Pancreas (tissue), 10 donors: ENCODE measurements around the gene AHR. TPM values are rescaled to one million over a fixed set of nuclear protein-coding genes. Genes with fewer than 3 reads are reported as not detected.

ENCODE experiments used
- ATAC-seq, 4 donors: fragments of 200-7000 bp; cut with Tn5 transposase; one replicate each; pipeline versions ENCODE4 v1.8.0 to v1.9.1; 2020; ENCODE audit warnings: mild to moderate bottlenecking in 4 of 4, moderate library complexity in 4 of 4
- DNase-seq, 6 donors: peaks; one replicate each; pipeline ENCODE4 v3.0.0-alpha.2; 2020
- FAIRE-seq: peaks from 2 replicates; lab custom pipeline; 2012; peaks lifted over from hg19 to GRCh38; lab: Jason Lieb, UNC
- H3K27ac ChIP-seq, 4 donors: fragments of 200-600 bp; sonication (generic); 1 replicate in 3 of 4; 2 replicates in 1 of 4; pipeline versions ENCODE4 v1.5.0 to v1.8.0; 2020
- H3K27me3 ChIP-seq, 4 donors: fragments of 200-600 bp; one replicate each; pipeline ENCODE4 v1.8.0; 2021
- H3K36me3 ChIP-seq, 3 donors: fragments of 200-600 bp; sonication (generic) in 1 of 3; one replicate each; pipeline versions ENCODE4 v1.5.0 to v1.8.0; 2020 to 2021
- H3K4me1 ChIP-seq, 3 donors: fragments of 200-600 bp; one replicate each; pipeline ENCODE4 v1.8.0; 2021
- H3K4me3 ChIP-seq, 4 donors: fragments of 200-600 bp; sonication (generic) in 2 of 4; one replicate each; pipeline versions ENCODE4 v1.5.0 to v1.8.0; 2020 to 2021
- H3K9me3 ChIP-seq, 4 donors: fragments of 200-600 bp; one replicate each; pipeline ENCODE4 v1.8.0; 2021
- WGBS, 2 donors: extraction: QIAGEN DNeasy Blood & Tissue Kit; methylation state at CpG; one replicate each; pipeline ENCODE4 v1.1.7; 2013; 5-methylcytosine and 5-hydroxymethylcytosine counted together
- intact Hi-C, 3 donors: fragments of 100-400 bp; cut with DNase I; formaldehyde crosslinking; loops; one replicate each; pipeline versions ENCODE4 v1.11.1 to v1.14.2; 2022
- polyA plus RNA-seq, 2 donors: library from polyadenylated mRNA; stranded (reverse); fragments of 200-250 nt; gene quantifications; one replicate each; pipeline ENCODE4 v1.2.3, GENCODE V29; 2013
- total RNA-seq, 6 donors: library from RNA; stranded (reverse); fragmentation: NEBNext Ultra II Directional in 4 of 6; extraction: Animal tissue kit (Norgen Biotek cat#: 25700) in 4 of 6; gene quantifications; one replicate each; pipeline versions ENCODE4 v1.2.1 to v1.2.4, GENCODE V29; 2021 to 2023
- TF ChIP-seq, protein P1 (sequence below), 4 donors: fragments of 200-600 bp; sonication (generic) in 3 of 4; IDR thresholded peaks; one replicate each; pipeline versions ENCODE4 v1.5.0 to v1.8.0; 2021; ENCODE audit warnings: antibody characterized with exemption in 4 of 4
- donor health status: healthy with polysubstance abuse.
- donor health status: DM: no; HTN: no; CAD: no; lungs with moderate emphysema.
- donor health status: DM: no; HTN: no; CAD: no.
- donor health status: control.
- donor health status: control.
- donor health status: Bipolar disorder and iron deficiency.
- donor health status: DM: yes; HTN: yes; CAD: no.
- donor health status: DM: no; HTN: no; CAD: no.
- donor health status: DM: no; HTN: no; CAD: no.
- donor health status: DM: yes; HTN: yes; CAD: no.

The AHR gene
- total and polyA plus RNA-seq, 8 donors: 3.2 to 31.8 (median 8.4) TPM

- intact Hi-C loops: loop anchor here in 1 of 3 donors (10.0 kb wide), 1 partner anchor 318 kb away; no protein-coding TSS in a partner anchor
- Histone ChIP-seq H3K27me3 (no peaks in the 10 kb centered on the region), H3K4me1 (peaks cover 19 to 46% (median 42%) of the 10 kb centered on the region in 3 donors), H3K9me3 (no peaks in the 10 kb centered on the region), H3K36me3 (no peaks in the 10 kb centered on the region), H3K27ac (no peak overlapping the region), H3K4me3 (peak overlapping the region in 1 of 4 donors; percentile 95)
- ATAC-seq (no peak), DNase-seq (no peak), FAIRE-seq (peak; percentile 45)
- TF ChIP-seq, protein P1, sequence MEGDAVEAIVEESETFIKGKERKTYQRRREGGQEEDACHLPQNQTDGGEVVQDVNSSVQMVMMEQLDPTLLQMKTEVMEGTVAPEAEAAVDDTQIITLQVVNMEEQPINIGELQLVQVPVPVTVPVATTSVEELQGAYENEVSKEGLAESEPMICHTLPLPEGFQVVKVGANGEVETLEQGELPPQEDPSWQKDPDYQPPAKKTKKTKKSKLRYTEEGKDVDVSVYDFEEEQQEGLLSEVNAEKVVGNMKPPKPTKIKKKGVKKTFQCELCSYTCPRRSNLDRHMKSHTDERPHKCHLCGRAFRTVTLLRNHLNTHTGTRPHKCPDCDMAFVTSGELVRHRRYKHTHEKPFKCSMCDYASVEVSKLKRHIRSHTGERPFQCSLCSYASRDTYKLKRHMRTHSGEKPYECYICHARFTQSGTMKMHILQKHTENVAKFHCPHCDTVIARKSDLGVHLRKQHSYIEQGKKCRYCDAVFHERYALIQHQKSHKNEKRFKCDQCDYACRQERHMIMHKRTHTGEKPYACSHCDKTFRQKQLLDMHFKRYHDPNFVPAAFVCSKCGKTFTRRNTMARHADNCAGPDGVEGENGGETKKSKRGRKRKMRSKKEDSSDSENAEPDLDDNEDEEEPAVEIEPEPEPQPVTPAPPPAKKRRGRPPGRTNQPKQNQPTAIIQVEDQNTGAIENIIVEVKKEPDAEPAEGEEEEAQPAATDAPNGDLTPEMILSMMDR (IDR thresholded peaks at IDR 0.05): no peak
- WGBS, 2 donors: 74 to 81% methylated on average over 8 of the region's 8 CpGs
These were observed 4.2 kb downstream of the AHR start for GRCh38 chr7:17302575-17303142.

DNA sequence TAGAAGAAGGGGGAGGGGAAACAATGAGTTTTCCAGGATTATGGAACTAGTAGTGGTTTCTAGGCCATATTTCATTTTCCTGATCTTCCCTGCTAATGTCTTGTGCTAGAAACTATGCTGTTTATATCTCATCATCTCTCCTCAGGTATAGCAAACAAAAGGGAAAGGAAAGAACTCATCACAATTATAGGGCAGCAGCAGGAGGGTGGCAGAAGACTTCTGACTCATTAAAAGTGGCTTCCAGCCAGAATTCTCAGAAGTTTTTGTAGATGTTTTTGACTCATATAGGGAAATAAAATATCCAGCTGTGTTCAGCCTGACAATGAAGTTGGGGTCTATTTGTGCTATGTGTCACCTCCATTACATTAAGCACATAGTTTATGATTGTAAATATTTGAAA lies 6.5 kb downstream of the AHR start:
- H3K4me1 ChIP-seq: peaks cover 19 to 64% (median 60%) of the 10 kb centered on the region in 3 donors
- H3K27me3 ChIP-seq: no peaks in the 10 kb centered on the region
- peak; percentile 41 to 73 (median 52) for ATAC-seq
- intact Hi-C loops: loop anchor here in 1 of 3 donors (10.0 kb wide), 1 partner anchor 320 kb away; no protein-coding TSS in a partner anchor
- H3K27ac ChIP-seq: peak overlapping the region in 2 of 4 donors; percentile 2 to 8
- peak in 1 of 6 donors; percentile 20 for DNase-seq
- H3K36me3 ChIP-seq: no peaks in the 10 kb centered on the region
- no peaks in the 10 kb centered on the region for H3K9me3 ChIP-seq
- H3K4me3 ChIP-seq: no peak overlapping the region
- TF ChIP-seq, protein P1 (IDR thresholded peaks at IDR 0.05): no peak
- no peak for FAIRE-seq

- H3K27me3 ChIP-seq: no peaks in the 10 kb centered on the region
- ATAC-seq (no peak), DNase-seq (no peak), FAIRE-seq (no peak)
- H3K36me3 ChIP-seq: no peaks in the 10 kb centered on the region
- H3K9me3 ChIP-seq: no peaks in the 10 kb centered on the region
- TF ChIP-seq, protein P1 (IDR thresholded peaks at IDR 0.05): no peak
- 82 to 87% methylated on average over 6 of the region's 6 CpGs for WGBS, 2 donors
- intact Hi-C loops: loop anchor here in 1 of 3 donors (10.0 kb wide), 1 partner anchor 321 kb away; no protein-coding TSS in a partner anchor
- peak overlapping the region in 2 of 4 donors; percentile 2 to 8 for H3K27ac ChIP-seq
- no peak overlapping the region for H3K4me3 ChIP-seq
- H3K4me1 ChIP-seq: peaks cover 19 to 63% (median 60%) of the 10 kb centered on the region in 3 donors
These were observed 7.1 kb downstream of the AHR start for GRCh38 chr7:17305387-17306171.

DNA sequence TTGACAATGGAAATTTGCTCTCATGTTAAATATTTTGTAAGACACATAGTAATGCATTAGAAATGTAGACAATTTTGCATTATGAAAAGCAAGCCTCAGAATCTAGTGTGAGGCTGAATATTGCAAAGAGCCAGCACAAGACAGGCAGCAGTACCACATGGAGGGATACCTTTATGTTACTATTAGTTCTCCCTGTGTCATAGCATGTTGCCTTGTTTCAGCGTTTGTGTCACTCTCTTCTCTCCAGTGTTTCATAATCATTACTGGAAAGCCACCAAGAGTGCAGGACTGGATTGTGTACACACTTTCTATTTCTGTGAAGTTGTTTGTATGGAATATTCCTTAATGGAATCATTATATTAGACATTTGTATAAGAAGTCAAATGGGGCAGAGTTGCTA lies 8.5 kb downstream of the AHR start:
- 0 to 2% methylated on average over 1 of the region's 1 CpG for WGBS, 2 donors

More for the DNA sequence above, 8.5 kb downstream of the AHR start:
- peak overlapping the region in 2 of 4 donors; percentile 35 to 40 for H3K27ac ChIP-seq
- no peaks in the 10 kb centered on the region for H3K27me3 ChIP-seq
- H3K4me3 ChIP-seq: no peak overlapping the region
- ATAC-seq (peak; percentile 81 to 89 (median 85)), FAIRE-seq (no peak), DNase-seq (peak in 2 of 6 donors; percentile 7 to 52)
- no peaks in the 10 kb centered on the region for H3K36me3 ChIP-seq
- H3K9me3 ChIP-seq: no peaks in the 10 kb centered on the region
- intact Hi-C loops: loop anchor here in 1 of 3 donors (10.0 kb wide), 1 partner anchor 322 kb away; no protein-coding TSS in a partner anchor
- H3K4me1 ChIP-seq: peaks cover 19 to 56% (median 48%) of the 10 kb centered on the region in 3 donors
- TF ChIP-seq, protein P1 (IDR thresholded peaks at IDR 0.05): no peak
